GM04504 (cell line): ENCODE results near the gene PPARG.
"Not testable (repeated sequence)": the region's sequence is repeated elsewhere in the genome, so short reads cannot be mapped to it uniquely, and the experiment has no call there.

Source experiments
- DNase-seq: peaks from one replicate; pipeline ENCODE4 v3.0.0-alpha.2; 2012; ENCODE audit warnings: low read depth

PPARG gene

DNA sequence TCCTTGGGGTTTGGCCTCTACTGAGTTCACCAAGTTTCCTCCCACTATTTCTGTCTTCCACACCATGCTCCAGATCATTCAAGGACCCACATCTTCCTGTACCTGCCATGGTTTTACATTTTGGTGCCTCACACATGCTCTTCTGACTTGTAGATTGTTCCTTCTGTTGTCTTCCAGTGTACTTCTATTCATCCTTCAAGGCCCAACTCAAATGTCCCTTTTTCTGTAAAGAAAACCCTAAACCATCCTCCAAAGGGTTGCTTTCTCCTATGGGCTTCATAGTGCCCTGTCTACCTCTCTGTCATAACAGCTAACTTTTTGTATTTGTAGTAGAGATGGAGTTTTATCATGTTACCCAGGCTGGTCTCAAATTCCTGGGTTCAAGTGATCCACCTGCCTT lies 175.3 kb downstream of the PPARG start:
- no peak for DNase-seq

DNA sequence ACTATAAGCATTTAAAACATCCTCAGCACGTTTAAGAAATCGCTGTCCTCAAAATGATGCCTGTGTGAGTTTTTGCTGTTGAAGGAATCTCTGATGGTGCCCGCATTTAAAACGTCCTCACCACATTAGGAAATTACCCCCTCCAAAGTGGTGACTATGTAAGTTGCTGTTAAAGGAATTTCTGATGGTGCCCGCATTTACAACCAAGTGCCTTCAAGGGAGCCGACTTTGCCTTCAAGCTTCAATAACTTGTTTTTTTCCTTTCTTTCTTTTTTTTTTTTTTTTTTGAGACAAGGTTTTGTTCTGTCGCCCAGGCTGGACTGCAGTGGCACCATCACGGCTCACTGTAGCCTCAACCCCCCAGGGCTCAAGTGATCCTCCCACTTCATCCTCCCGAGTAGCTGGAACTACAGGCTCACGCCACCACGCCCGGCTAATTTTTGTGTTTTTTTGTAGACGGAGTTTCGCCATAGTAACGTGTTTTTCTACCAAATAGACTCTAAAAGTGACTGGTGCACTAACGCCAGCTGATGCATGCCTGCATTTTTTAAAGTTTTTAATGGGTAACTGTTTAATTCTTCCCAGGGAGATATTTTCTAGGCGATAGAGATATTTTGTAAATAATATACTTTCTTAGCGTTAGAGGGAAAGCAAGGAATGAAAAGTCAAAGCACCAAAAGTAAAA lies 176.4 kb downstream of the PPARG start:
- no peak for DNase-seq

DNA sequence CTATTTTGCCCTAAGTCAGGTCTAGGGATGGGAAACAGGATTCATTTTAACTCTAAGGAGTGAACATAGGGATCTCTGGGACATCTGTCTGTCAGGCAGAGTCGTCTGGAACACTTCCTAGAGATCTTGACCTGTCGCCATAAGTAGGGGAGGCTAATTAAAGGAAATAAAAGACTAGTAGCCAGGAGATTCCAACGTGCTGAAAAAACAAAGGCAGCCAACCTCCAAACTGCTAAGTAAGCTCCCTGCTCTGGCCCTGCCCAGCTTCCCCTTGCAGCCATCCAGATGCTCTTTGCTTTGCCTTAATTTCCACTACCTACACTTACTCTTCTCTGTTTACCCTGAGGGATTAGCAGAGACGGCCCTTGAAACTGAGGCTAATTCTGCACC lies 177.0 kb downstream of the PPARG start:
- DNase-seq: no peak

DNA sequence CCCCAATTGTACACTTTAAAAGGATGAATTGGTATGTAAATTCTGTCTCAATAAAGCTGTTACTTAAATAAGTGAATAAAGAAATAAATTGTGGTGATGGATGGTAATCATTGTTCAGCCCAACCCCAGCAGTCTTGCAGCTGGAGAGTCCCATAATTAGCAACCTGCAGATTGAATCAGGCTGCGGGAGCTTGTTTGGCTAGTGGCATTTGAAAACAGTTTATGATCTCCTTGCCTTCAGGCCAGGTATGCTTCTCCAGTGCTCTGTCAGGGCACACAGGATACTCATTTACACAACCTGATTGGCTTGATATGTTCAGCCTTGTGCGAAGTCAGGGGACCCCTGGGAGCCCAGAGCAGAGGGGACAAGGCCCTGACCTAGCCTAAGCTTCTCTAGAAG lies 178.9 kb downstream of the PPARG start:
- no peak for DNase-seq

DNA sequence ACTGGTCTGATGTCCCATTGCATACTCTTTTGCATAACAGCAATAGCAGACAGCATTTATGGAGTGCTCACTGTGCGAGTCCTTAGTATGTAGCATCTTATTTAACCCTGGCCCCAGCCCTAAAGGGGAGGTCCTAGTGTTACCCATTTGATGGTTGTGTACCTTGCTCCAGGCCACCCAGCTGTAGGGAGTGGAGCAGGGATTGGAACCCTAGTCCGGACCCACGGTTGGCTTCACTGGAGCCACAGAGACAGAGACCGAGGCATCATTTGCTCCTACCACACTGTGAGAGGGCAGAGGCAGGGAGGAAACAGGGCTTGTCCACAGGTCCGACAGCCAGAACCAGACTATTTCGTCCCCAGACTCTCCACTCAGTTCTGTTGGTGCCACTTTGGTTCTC lies 179.4 kb downstream of the PPARG start:
- DNase-seq: no peak

DNA sequence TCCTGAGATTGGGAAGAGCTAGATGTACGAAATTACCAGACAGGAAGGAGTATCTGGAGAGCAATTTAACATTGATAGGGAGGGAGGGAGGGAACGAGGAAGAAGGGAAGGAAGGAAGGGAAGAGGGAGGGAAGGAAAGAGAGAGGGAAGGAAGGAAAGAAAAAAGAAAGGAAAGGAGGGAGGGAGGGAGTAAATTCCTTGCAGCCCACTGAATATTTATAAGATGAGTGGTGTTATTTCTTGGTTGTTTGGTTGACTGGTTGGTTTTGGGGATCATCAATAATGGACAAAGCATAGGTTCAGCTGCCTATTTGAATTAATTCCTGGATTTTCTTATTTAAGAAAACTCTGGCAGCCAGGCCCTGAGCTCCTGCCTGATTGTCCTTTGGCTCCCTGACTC lies 179.9 kb downstream of the PPARG start:
- no peak for DNase-seq

DNA sequence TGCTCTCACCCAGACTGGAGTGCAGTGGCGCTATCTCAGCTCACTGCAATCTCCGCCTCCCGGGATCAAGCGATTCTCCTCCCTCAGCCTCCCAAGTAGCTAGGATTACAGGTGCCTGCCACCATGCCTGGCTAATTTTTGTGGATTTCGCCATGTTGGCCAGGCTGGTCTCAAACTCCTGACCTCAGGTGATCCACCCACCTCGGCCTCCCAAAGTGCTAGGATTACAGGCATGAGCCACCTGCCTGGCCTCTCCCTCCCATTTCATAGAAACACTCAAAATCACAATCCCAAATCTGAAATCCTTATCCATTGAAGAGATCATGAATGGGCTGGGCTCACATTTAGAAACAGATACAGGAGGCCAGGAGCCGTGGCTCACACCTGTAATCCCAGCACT lies 180.4 kb downstream of the PPARG start:
- DNase-seq: not testable (repeated sequence)

DNA sequence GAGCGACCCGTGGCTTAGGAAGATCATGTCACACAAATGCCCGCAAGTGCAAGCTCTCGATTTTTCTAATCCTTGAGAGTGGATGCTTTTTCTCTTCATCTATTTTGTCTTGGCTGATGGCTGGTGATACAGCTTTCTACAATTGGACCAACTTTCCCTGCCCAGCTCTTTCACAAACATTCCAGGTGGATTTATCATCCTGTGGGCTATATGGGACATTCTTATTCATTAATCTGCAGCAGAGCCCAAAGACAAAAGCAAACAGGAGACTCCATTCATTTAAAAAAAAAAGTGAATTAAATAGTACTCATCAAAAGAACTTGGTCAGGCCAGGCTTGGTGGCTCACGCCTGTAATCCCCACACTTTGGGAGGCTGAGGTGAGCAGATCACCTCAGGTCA lies 181.2 kb downstream of the PPARG start:
- DNase-seq: no peak

DNA sequence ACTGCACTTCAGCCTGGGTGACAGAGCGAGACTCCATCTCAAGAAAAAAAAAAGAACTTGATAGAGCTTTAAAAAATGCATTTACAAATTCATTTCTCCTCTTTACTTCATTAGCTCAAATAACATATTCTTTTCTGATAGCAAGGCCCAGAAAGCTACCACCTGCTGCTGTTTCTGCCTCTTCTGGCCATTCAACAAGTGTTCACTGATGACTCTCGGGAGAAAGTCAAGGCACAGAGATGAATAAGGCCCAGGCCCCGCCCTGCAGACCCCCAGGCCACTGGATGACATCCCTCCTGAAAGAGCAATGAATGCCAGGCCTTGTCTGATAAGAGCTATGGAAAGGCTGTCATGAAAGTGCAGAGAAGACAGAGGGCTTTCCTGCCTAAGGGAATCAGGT lies 181.8 kb downstream of the PPARG start:
- DNase-seq: no peak

DNA sequence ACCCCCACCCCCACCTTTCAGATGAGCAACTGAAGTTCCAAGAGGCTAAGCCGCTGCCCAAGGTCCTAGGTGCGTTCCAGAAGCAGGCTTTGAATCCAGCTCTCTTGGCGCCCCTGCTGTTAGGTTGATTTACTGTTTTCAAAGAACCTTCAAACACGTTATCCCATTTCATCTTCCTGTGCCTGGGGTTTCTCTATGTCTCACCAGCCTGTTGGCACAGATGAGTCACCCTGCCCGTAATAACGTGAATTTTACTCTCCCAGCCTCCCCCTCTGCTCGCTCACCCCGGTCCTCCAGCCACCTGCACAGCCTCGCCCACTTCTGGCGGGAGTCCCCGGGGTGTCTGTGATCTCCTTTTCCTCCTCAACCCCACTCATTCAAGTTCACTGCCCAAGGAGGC lies 182.4 kb downstream of the PPARG start:
- no peak for DNase-seq

DNA sequence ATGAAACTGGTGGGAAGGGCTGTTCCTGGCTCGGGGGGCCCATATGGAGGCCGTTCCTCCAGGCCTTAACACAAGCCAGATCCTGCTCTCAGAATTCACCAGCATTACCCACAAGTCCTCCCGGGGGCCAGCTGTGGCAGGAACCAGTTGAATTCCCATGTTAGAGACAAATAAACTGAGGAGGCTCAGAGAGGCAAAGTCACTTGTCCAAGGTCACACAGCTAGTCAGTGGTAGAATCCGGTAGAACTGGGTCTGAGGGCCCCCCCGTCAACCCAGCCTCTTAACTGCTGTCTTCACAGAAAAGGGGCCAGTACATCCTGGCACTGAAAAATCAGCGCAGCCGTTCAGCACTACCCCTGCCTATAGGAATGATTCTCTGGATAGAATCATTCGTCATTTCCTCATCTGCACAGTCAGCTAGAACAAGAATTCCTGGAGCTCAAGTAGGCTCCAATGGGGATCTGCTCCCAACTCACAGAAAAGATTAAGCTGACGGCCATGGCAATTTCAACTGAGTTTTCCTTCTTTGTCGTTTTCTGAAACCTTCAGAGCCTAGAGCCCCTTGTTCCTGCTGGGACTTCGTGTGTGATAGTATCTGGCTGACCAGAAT lies 183.2 kb downstream of the PPARG start:
- no peak for DNase-seq

DNA sequence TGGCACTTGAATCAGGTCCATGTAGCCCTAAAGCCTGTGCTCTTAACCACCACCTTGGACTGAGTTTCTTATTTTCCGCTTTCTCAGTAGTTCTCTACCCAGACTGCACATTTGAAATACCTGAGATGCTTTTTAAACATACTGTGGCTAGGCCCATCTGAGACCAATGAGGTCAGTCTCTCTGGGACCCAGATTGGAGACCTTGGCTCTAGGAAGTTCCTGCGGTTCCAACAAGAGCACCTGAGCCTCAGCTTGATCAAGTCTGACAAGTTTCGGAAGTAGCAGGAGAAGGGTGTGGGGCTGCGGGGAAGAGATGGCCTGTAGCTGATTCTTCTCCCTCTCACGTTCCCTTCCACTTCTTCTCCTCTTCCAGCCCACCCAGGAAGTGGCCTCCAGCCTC lies 183.9 kb downstream of the PPARG start:
- no peak for DNase-seq

DNA sequence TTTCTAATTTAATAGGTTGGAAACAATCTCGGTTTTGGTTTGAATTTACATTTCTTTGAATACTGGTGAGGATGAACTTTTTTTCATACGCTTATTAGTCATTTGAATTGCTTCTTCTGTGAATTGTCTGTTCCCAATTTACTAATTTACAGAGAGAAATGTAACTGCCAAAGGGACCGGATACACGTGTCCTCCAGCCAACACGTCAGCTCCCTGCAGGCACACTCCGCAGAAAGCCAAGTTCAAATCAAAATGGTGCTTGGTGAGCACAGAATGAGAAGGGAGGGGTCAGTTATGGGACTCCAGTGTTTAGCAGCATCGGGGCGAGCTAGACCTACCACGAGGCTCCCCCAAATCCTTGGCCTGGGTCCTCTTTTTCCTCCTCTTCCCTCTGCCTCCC lies 184.6 kb downstream of the PPARG start:
- no peak for DNase-seq

DNA sequence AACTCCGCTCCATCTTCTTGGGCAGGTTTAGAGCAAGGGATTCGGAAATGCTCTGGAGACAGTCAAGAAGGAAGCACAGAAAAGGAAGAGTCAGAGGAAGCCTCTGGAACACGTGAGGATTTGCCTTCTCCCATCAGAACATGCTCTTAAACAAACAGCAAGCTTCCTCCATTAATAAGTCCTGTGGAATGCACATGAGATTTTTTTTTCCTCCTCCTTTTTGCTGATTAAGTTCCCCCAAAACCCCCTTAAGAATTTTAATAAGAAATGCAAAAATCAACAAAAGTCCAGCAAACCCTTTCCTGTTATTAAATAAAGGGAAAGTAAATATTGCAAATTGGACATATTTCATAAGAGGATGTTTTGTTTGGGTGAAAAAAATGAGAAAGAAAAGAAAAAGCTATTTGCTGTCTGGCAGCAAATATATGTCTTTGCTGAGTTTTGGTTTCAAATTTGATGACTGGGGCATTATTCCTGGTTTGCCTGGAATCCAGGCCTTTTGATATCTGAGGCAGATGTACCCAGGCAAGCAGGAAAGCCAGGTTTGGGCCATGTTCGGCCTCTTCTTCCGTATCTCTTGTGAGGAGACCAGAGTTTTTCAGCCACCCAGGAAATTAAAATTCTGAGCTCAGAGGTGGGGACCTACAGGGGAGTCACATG lies 187.5 kb downstream of the PPARG start:
- DNase-seq: no peak

DNA sequence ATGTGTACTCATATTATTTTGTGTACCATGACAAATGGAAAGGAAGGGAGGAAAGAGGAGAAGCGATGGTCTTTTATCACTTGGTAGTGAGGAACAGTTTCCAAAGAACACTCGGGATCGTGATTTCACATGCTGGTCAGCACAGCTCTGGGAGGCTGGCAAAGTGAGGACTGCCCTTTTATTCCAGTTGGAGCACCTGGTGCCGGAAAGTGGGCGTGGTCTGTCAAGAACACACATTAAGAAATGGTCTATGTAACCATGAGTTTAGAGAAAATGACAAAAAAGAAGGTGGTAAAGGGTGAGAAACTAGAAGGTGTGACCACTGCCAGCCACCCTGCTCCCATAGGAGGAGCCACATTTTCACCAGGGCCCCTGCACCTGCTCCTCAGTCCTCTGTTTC lies 188.4 kb downstream of the PPARG start:
- DNase-seq: no peak

DNA sequence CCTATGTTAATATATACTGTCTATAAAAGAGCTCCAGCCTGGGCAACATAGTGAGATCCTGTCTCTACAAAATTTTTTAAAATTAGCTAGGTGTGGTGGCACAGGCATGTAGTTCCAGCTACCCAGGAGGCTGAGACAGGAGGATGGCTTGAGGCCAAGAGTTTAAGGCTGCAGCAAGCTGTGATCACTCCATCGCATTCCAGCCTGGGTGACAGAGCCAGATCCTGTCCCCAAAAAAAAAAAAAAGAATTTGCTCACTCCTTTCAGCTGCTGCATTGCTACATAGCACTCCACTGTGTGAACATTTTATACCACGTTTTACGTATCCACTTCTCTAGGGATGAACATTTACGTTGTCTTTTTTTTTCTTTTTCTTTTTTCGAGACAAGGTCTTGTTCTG lies 189.5 kb downstream of the PPARG start:
- no peak for DNase-seq

DNA sequence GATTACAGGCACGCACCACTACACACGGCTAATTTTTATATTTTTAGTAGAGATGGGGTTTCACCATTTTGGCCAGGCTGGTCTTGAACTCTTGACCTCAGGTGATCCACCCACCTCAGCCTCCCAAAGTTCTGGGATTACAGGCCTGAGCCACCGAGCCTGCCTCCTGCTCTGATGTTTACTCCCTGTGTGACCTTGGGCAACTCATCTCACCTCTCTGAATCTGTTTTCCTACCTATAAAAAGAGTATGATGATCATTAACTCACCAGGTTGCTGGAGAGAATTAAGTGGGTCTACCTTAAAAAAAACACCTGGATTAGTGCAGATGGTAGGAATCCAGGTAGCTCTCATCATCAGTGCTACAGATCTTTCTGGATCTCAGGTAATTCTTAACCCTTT lies 190.3 kb downstream of the PPARG start:
- not testable (repeated sequence) for DNase-seq

DNA sequence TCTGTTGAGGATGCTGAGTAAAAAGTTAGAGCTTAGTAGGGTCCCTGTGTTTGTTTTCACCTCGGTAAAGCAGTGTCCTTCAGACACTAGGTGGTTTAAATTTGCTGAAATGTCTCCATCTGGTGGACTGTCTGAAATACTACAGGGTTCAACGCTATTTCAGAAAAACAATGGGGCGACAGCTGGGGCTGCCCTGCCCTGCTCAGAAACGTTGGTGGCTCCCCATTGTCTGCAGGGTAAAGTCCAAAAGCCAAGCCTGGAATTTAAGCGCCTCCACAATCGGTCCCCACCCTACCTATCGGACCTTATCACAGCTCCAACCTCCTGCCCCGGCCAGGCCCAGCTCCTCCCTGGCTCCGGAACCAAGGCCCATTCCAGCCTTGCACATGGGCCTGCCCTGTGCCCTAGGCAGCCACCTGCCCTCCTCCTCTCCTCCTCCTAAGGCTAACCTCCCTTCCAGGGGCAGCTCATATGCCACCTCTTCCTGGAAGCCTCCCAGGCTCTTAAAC lies 191.1 kb downstream of the PPARG start:
- DNase-seq: no peak

DNA sequence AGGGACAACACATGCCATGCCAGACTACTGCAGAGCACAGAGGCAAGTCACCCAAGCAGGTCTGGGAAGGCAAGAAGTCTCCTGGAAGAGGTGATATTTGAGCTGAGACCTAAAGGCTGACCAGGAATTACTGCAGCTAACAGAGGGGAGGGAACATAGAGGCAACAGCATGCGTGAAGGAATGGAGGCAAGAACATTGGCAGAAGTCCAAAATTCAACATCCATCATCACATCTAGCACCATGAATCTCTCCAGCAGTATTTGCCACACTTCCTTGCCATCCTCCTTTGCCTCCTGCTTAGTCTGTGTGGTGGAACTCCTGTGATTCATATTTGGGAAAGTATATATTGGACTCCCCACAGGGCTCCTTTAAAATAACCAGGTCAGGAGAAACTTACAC lies 194.5 kb downstream of the PPARG start:
- no peak for DNase-seq

DNA sequence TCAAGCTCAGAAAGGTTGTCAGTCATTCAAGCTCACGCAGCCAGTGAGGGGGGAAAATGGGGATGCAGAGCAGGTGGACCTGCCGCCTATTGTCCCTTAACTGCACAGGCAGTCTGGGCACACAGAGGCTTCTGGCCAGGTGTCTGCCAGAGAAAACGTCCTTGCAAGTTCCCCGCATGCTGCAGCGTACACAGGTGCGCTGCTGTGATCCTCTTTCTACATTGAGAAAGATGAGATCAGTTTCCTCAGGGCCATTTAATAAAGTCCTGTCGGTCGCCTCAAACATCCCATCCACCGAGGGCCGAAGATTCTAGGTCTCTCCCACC lies 195.0 kb downstream of the PPARG start:
- no peak for DNase-seq
